Measurements from ENCODE around the gene CAP2.

The CAP2 gene

GRCh38 chr6:17446713-17447112, 53.3 kb downstream of the CAP2 start:
- DNase-seq: no peak

- DNase-seq: no peak
Measured at GRCh38 chr6:17448165-17448564, 54.8 kb downstream of the CAP2 start.

GRCh38 chr6:17450397-17450796, 57.0 kb downstream of the CAP2 start:
- no peak for DNase-seq

- no peak for DNase-seq
Measured at GRCh38 chr6:17450832-17451231, 57.4 kb downstream of the CAP2 start.

GRCh38 chr6:17452096-17452495, 58.7 kb downstream of the CAP2 start:
- no peak for DNase-seq

GRCh38 chr6:17454316-17455005, 61.1 kb downstream of the CAP2 start:
- DNase-seq: no peak

- DNase-seq: no peak
Measured at GRCh38 chr6:17455919-17456318, 62.5 kb downstream of the CAP2 start.

- no peak for DNase-seq
Measured at GRCh38 chr6:17456711-17457110, 63.3 kb downstream of the CAP2 start.

GRCh38 chr6:17457405-17457804, 64.0 kb downstream of the CAP2 start:
- no peak for DNase-seq

- no peak for DNase-seq
Measured at GRCh38 chr6:17457956-17458355, 64.6 kb downstream of the CAP2 start.

GRCh38 chr6:17458966-17459365, 65.6 kb downstream of the CAP2 start:
- DNase-seq: no peak

- no peak for DNase-seq
Measured at GRCh38 chr6:17460862-17461261, 67.5 kb downstream of the CAP2 start.

- DNase-seq: no peak
Measured at GRCh38 chr6:17466147-17466546, 72.8 kb downstream of the CAP2 start.

GRCh38 chr6:17466707-17467106, 73.3 kb downstream of the CAP2 start:
- DNase-seq: no peak

GRCh38 chr6:17469006-17469832, 75.8 kb downstream of the CAP2 start:
- DNase-seq: no peak

- DNase-seq: no peak
Measured at GRCh38 chr6:17470202-17470937, 77.0 kb downstream of the CAP2 start.

GRCh38 chr6:17470938-17471327, 77.5 kb downstream of the CAP2 start:
- DNase-seq: no peak

- no peak for DNase-seq
Measured at GRCh38 chr6:17472653-17473183, 79.3 kb downstream of the CAP2 start.

GRCh38 chr6:17473554-17473953, 80.2 kb downstream of the CAP2 start:
- DNase-seq: no peak

GRCh38 chr6:17474289-17474688, 80.9 kb downstream of the CAP2 start:
- DNase-seq: no peak

- no peak for DNase-seq
Measured at GRCh38 chr6:17475606-17476244, 82.3 kb downstream of the CAP2 start.

GRCh38 chr6:17476511-17476910, 83.1 kb downstream of the CAP2 start:
- no peak for DNase-seq

GRCh38 chr6:17477356-17477755, 84.0 kb downstream of the CAP2 start:
- DNase-seq: no peak

All from activated CD4-positive, alpha-beta T cell treated with anti-CD3 and anti-CD28 coated beads for 48 hours (primary cell).